IMR-90 (cell line): ENCODE data around the gene SEPTIN10. TPM values are rescaled to one million over a fixed set of nuclear protein-coding genes. Genes with fewer than 3 reads are reported as not detected.

Experiments used
- ATAC-seq: fragments of 200-7000 bp; cut with Tn5 transposase; 2 replicates; pipeline ENCODE4 v1.9.1; 2020; ENCODE audit warnings: low read depth, mild to moderate bottlenecking, moderate library complexity
- BruUV-seq: library from RNA; stranded (reverse); fragments of 400-500 nt; replicated peaks from 2 replicates; lab custom pipeline; 2021; lab: Mats Ljungman, UMichigan
- CTCF ChIA-PET: fragments of 300-600 bp; formaldehyde crosslinking; extraction: SDS; loops from one replicate; lab custom pipeline; 2021; ENCODE audit warnings: antibody characterized with exemption; lab: Yijun Ruan, JAX
- POLR2A ChIA-PET: fragments of 300-600 bp; sonication (Branson Sonifier 250); formaldehyde crosslinking; loops from one replicate; lab custom pipeline; 2022; ENCODE audit warnings: antibody characterized with exemption; ENCODE audit not compliant: unreplicated experiment; lab: Charles Lee
- DNase-seq: peaks from one replicate; pipeline ENCODE4 v3.0.0; 2013
- H2AFZ ChIP-seq: replicated peaks from 2 replicates; pipeline ENCODE3; 2013; ENCODE audit warnings: low read length, mild to moderate bottlenecking; ENCODE audit not compliant: poor library complexity
- H2AK5ac ChIP-seq: 2 replicates; pipeline ENCODE4 v1.6.1; 2013; ENCODE audit warnings: low read depth, low read length, inconsistent platforms
- H2AK9ac ChIP-seq: replicated peaks from 2 replicates; pipeline ENCODE3; 2013; ENCODE audit warnings: mild to moderate bottlenecking, low read depth, low read length, moderate library complexity; ENCODE audit not compliant: poor library complexity
- H2BK120ac ChIP-seq: 2 replicates; pipeline ENCODE4 v1.6.1; 2013; ENCODE audit warnings: low read depth, low read length, inconsistent platforms
- H2BK15ac ChIP-seq: 3 replicates; pipeline ENCODE4 v1.6.1; 2013; ENCODE audit warnings: low read depth, low read length, inconsistent platforms
- H2BK20ac ChIP-seq: 2 replicates; pipeline ENCODE4 v1.6.1; 2013; ENCODE audit warnings: low read depth, mild to moderate bottlenecking, inconsistent platforms, low read length, moderate library complexity
- H2BK5ac ChIP-seq: 2 replicates; pipeline ENCODE4 v1.6.1; 2013; ENCODE audit warnings: mild to moderate bottlenecking, low read depth, low read length, inconsistent platforms; ENCODE audit not compliant: poor library complexity, severe bottlenecking
- H3K14ac ChIP-seq: replicated peaks from 2 replicates; pipeline ENCODE4 v1.6.1; 2013; ENCODE audit warnings: low read depth, low read length, inconsistent platforms
- H3K18ac ChIP-seq: 2 replicates; pipeline ENCODE4 v1.6.1; 2013; ENCODE audit warnings: low read depth, low read length, control low read depth
- H3K23ac ChIP-seq: 2 replicates; pipeline ENCODE4 v1.6.1; 2013; ENCODE audit warnings: low read depth, low read length, inconsistent platforms
- H3K27ac ChIP-seq: 2 replicates; pipeline ENCODE4 v1.5.1; 2013; ENCODE audit warnings: mild to moderate bottlenecking, control low read depth, low read length; ENCODE audit not compliant: insufficient read depth
- H3K27me3 ChIP-seq: 2 replicates; pipeline ENCODE4 v1.6.1; 2013; ENCODE audit warnings: low read length; ENCODE audit not compliant: control insufficient read depth, insufficient read depth
- H3K36me3 ChIP-seq: 2 replicates; pipeline ENCODE4 v1.6.1; 2013; ENCODE audit warnings: low read length, mixed read lengths; ENCODE audit not compliant: control insufficient read depth, insufficient read depth
- H3K4ac ChIP-seq: 2 replicates; pipeline ENCODE4 v1.6.1; 2013; ENCODE audit warnings: low read depth, low read length, inconsistent platforms
- H3K4me1 ChIP-seq: 2 replicates; pipeline ENCODE4 v1.6.1; 2013; ENCODE audit warnings: low read length, mixed read lengths; ENCODE audit not compliant: control insufficient read depth, insufficient read depth
- H3K4me2 ChIP-seq: 2 replicates; pipeline ENCODE4 v1.6.1; 2013; ENCODE audit warnings: low read depth, mild to moderate bottlenecking, control low read depth, low read length, moderate library complexity
- H3K4me3 ChIP-seq: 2 replicates; pipeline ENCODE4 v1.5.1; 2013; ENCODE audit warnings: low read depth, mild to moderate bottlenecking, control low read depth, low read length, moderate library complexity; ENCODE audit not compliant: insufficient read depth
- H3K56ac ChIP-seq: 2 replicates; pipeline ENCODE4 v1.6.1; 2013; ENCODE audit warnings: low read length, inconsistent platforms; ENCODE audit not compliant: insufficient read depth; ENCODE audit errors: extremely low read depth
- H3K79me1 ChIP-seq, 2 experiments: 2 replicates each; pipeline ENCODE4 v1.6.1; 2013; ENCODE audit warnings: low read length in 2 of 2, inconsistent platforms in 1 of 2, low read depth in 1 of 2
- H3K9ac ChIP-seq: 2 replicates; pipeline ENCODE4 v1.6.1; 2013; ENCODE audit warnings: low read depth, low read length, control low read depth
- H3K9me1 ChIP-seq: 2 replicates; pipeline ENCODE4 v1.6.1; 2013; ENCODE audit warnings: low read length, inconsistent platforms; ENCODE audit not compliant: insufficient read depth
- H3K9me3 ChIP-seq: 2 replicates; pipeline ENCODE4 v1.6.1; 2013; ENCODE audit warnings: low read length; ENCODE audit not compliant: control insufficient read depth, insufficient read depth
- H4K20me1 ChIP-seq: 2 replicates; pipeline ENCODE4 v1.6.1; 2013; ENCODE audit warnings: low read length, inconsistent platforms; ENCODE audit not compliant: insufficient read depth
- H4K5ac ChIP-seq: 2 replicates; pipeline ENCODE4 v1.6.1; 2013; ENCODE audit warnings: mild to moderate bottlenecking, low read depth, low read length, control low read depth
- H4K8ac ChIP-seq, 2 experiments: 2 replicates each; pipeline ENCODE4 v1.6.1; 2013; ENCODE audit warnings: low read depth in 2 of 2, low read length in 2 of 2, control low read depth in 1 of 2, inconsistent platforms in 1 of 2
- H4K91ac ChIP-seq: 2 replicates; pipeline ENCODE4 v1.6.1; 2013; ENCODE audit warnings: low read depth, low read length, inconsistent platforms; ENCODE audit not compliant: insufficient read depth
- BHLHE40 ChIP-seq: fragments of 150-350 bp; IDR thresholded peaks from 2 replicates; pipeline ENCODE4 v1.6.1; 2016; ENCODE audit warnings: mild to moderate bottlenecking, low read depth, low read length
- CEBPB ChIP-seq: IDR thresholded peaks from 2 replicates; pipeline ENCODE4 v1.6.1; 2012; ENCODE audit warnings: low read depth, low read length, improper control_type of control experiment
- CHD1 ChIP-seq: IDR thresholded peaks from 2 replicates; pipeline ENCODE4 v1.6.1; 2012; ENCODE audit warnings: low read depth, low read length, improper control_type of control experiment
- FOS ChIP-seq: fragments of 150-350 bp; IDR thresholded peaks from 2 replicates; pipeline ENCODE4 v1.6.1; 2016; ENCODE audit warnings: low read depth, low read length
- MAFK ChIP-seq: IDR thresholded peaks from 2 replicates; pipeline ENCODE4 v1.6.1; 2012; ENCODE audit warnings: low read depth, low read length, improper control_type of control experiment
- MAZ ChIP-seq: IDR thresholded peaks from 2 replicates; pipeline ENCODE4 v1.6.1; 2012; ENCODE audit warnings: low read depth, mild to moderate bottlenecking, low read length, improper control_type of control experiment, moderate library complexity, borderline replicate concordance
- MXI1 ChIP-seq: IDR thresholded peaks from 2 replicates; pipeline ENCODE4 v1.6.1; 2012; ENCODE audit warnings: low read depth, mild to moderate bottlenecking, low read length, moderate library complexity, borderline replicate concordance
- NFE2L2 ChIP-seq: fragments of 150-350 bp; IDR thresholded peaks from 2 replicates; pipeline ENCODE4 v1.6.1; 2016; ENCODE audit warnings: low read depth, mild to moderate bottlenecking, low read length
- POLR2A ChIP-seq: IDR thresholded peaks from 2 replicates; pipeline ENCODE4 v1.6.1; 2012; ENCODE audit warnings: mild to moderate bottlenecking, low read depth, low read length
- RAD21 ChIP-seq: IDR thresholded peaks from 2 replicates; pipeline ENCODE4 v1.6.1; 2012; ENCODE audit warnings: low read length, improper control_type of control experiment
- RCOR1 ChIP-seq: IDR thresholded peaks from 2 replicates; pipeline ENCODE4 v1.6.1; 2012; ENCODE audit warnings: mild to moderate bottlenecking, low read length, improper control_type of control experiment; ENCODE audit not compliant: insufficient replicate concordance
- RFX5 ChIP-seq: IDR thresholded peaks from 2 replicates; pipeline ENCODE4 v1.8.0; 2012; ENCODE audit warnings: low read depth, mild to moderate bottlenecking, low read length, moderate library complexity
- SMC3 ChIP-seq: fragments of 150-350 bp; IDR thresholded peaks from 2 replicates; pipeline ENCODE4 v1.6.1; 2016; ENCODE audit warnings: low read depth, mild to moderate bottlenecking, antibody characterized with exemption, low read length, moderate library complexity
- WGBS, 2 experiments: methylation state at CpG; one replicate each; pipeline versions ENCODE4 v1.1.5 to v1.1.7; 2013; ENCODE audit warnings: missing lambda C conversion rate in 2 of 2; ENCODE audit not compliant: insufficient read length in 1 of 2; ENCODE audit errors: extremely low coverage in 2 of 2; 5-methylcytosine and 5-hydroxymethylcytosine counted together
- dilution Hi-C: fragments of 300-500 bp; cut with HindIII; formaldehyde crosslinking; loops from one replicate; pipeline ENCODE4 v1.14.3; 2018; ENCODE audit warnings: low sequenced_read_pairs; ENCODE audit not compliant: unreplicated experiment
- in situ Hi-C: fragments of 300-500 bp; cut with MboI; formaldehyde crosslinking; loops from 3 replicates; pipeline ENCODE4 v1.14.3; 2019; ENCODE audit warnings: low sequenced_read_pairs, inconsistent platforms, mixed read lengths
- intact Hi-C: fragments of 100-400 bp; cut with micrococcal nuclease; formaldehyde crosslinking; loops from 2 replicates; pipeline ENCODE4 v1.10.0; 2022
- polyA plus RNA-seq, 3 experiments: library from polyadenylated mRNA; depleted of rRNA; stranded (reverse); fragments of >200 nt; gene quantifications; 2 replicates each; pipeline ENCODE4 v1.2.3, GENCODE V29; 2012; ENCODE audit warnings: low replicate concordance in 1 of 3
- total RNA-seq: library from RNA; depleted of rRNA; stranded (reverse); fragments of >200 nt; gene quantifications from 2 replicates; pipeline ENCODE4 v1.2.3, GENCODE V29; 2012
- TF ChIP-seq, protein P1 (sequence below): fragments of 150-350 bp; IDR thresholded peaks from 2 replicates; pipeline ENCODE4 v1.6.1; 2016; ENCODE audit warnings: low read depth, mild to moderate bottlenecking, low read length, moderate library complexity, borderline replicate concordance
- TF ChIP-seq, protein P2 (sequence below): fragments of 150-350 bp; IDR thresholded peaks from 2 replicates; pipeline ENCODE4 v1.6.1; 2017; ENCODE audit warnings: mild to moderate bottlenecking, antibody characterized with exemption, low read length, low read depth

SEPTIN10 gene
- total and polyA plus RNA-seq, 2 of the 4 experiments (the other 2 are of a cell fraction): 55.4 to 82.6 TPM

DNA sequence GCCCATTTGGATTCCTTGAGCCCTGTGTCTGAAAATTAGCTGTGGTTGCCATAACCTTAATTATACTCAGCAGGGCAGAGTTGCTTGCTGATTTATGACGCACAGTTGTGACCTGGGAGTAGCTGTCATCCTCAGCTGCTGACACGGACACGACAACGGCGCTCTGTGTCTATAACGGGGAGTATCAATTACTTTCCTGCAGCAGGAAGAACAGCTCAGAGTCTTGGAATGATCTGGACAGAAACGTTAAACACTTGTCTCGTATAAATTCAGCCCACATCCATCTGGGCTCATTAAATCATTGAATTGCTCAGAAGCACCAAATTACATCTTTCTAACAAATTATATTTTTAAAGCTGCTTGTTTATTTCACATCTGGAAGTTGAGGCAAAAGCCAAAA lies 116.3 kb downstream of the SEPTIN10 start:
- peak overlapping the region; percentile 84 for H3K4ac ChIP-seq
- POLR2A ChIA-PET: no interaction called here
- no peak overlapping the region for H2AK9ac ChIP-seq
- peak overlapping the region; percentile 87; the same call in 1 of the 2 replicates for H3K14ac ChIP-seq
- WGBS, 2 experiments: 0% methylated on average over 5 of the region's 8 CpGs; no CpG with 5 or more reads in 1 of the 2 experiments
- no peak overlapping the region for H2AFZ ChIP-seq
- H2BK120ac ChIP-seq: peak overlapping the region; percentile 75
- peaks cover 0 to 43% of the 10 kb centered on the region in 2 experiments; a peak in 2 of 4 replicates for H3K79me1 ChIP-seq
- peak overlapping the region; percentile 42 for H3K4me2 ChIP-seq
- dilution Hi-C loops (no loop called here), in situ Hi-C loops (no loop called here), intact Hi-C loops (loop anchor here (5.0 kb wide), 1 partner anchor 175 kb away; no protein-coding TSS in a partner anchor)
- no peaks in the 10 kb centered on the region for H3K9me3 ChIP-seq
- H3K18ac ChIP-seq: no peak overlapping the region
- peak overlapping the region; percentile 42; the same call in 1 of the 2 replicates for H3K27ac ChIP-seq
- no peaks in the 10 kb centered on the region for H3K27me3 ChIP-seq
- H3K23ac ChIP-seq: peak overlapping the region; percentile 54; the same call in 1 of the 2 replicates
- peak overlapping the region; percentile 68 for H2BK5ac ChIP-seq
- H4K91ac ChIP-seq: peak overlapping the region; percentile 77
- no peak overlapping the region for H4K5ac ChIP-seq
- H2BK15ac ChIP-seq: peak overlapping the region; percentile 51; the same call in 1 of the 3 replicates
- CTCF ChIA-PET: interaction anchor here (1.3 to 1.6 kb wide), 2 partner anchors 13 to 370 kb away, joined by 3 to 9 read pairs; no protein-coding TSS in a partner anchor
- H3K4me3 ChIP-seq: no peak overlapping the region
- H2AK5ac ChIP-seq: peak overlapping the region; percentile 80
- peak overlapping the region; percentile 74 for H2BK20ac ChIP-seq
- no TSS peak for BruUV-seq
- H4K20me1 ChIP-seq: peaks cover 9% of the 10 kb centered on the region; the same call in 1 of the 2 replicates
- DNase-seq: peak; percentile 95
- H3K36me3 ChIP-seq: peaks cover 25% of the 10 kb centered on the region
- peaks cover 14% of the 10 kb centered on the region for H3K4me1 ChIP-seq
- peak overlapping the region; percentile 38; the same call in 1 of the 2 replicates for H3K56ac ChIP-seq
- H4K8ac ChIP-seq: peak overlapping the region; percentile 70 to 72; a peak in 2 of 4 replicates
- ATAC-seq: peak; percentile 89
- no peak overlapping the region for H3K9ac ChIP-seq
- H3K9me1 ChIP-seq: peaks cover 31% of the 10 kb centered on the region
- no peak for TF ChIP-seq MXI1
- TF ChIP-seq CHD1: no peak
- peak; percentile 51 for TF ChIP-seq RCOR1
- no peak for TF ChIP-seq POLR2A
- TF ChIP-seq SMC3: 0 out of 2 replicates have a peak, but pooled peaks have one; percentile 1
- TF ChIP-seq MAFK: peak; percentile 25; the same call in 1 of the 2 replicates
- TF ChIP-seq FOS: peak; percentile 67
- TF ChIP-seq RAD21: no peak
- TF ChIP-seq BHLHE40: no peak
- TF ChIP-seq MAZ: no peak
- TF ChIP-seq RFX5: no peak
- no peak for TF ChIP-seq CEBPB
- TF ChIP-seq, protein P1, sequence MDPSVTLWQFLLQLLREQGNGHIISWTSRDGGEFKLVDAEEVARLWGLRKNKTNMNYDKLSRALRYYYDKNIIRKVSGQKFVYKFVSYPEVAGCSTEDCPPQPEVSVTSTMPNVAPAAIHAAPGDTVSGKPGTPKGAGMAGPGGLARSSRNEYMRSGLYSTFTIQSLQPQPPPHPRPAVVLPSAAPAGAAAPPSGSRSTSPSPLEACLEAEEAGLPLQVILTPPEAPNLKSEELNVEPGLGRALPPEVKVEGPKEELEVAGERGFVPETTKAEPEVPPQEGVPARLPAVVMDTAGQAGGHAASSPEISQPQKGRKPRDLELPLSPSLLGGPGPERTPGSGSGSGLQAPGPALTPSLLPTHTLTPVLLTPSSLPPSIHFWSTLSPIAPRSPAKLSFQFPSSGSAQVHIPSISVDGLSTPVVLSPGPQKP: no peak
- TF ChIP-seq, protein P2, sequence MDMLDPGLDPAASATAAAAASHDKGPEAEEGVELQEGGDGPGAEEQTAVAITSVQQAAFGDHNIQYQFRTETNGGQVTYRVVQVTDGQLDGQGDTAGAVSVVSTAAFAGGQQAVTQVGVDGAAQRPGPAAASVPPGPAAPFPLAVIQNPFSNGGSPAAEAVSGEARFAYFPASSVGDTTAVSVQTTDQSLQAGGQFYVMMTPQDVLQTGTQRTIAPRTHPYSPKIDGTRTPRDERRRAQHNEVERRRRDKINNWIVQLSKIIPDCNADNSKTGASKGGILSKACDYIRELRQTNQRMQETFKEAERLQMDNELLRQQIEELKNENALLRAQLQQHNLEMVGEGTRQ: no peak
- TF ChIP-seq NFE2L2: no peak
